Stimulated activated CD4-positive, alpha-beta T cell treated with anti-CD3 and anti-CD28 coated beads, Interleukin-15, amount 100 ng/mL, for 48 hours (primary cell): Measurements from ENCODE around the gene ZNF835.

Experiments
- DNase-seq, 2 donors: peaks; one replicate each; pipeline ENCODE4 v3.0.0-alpha.2; 2020; ENCODE audit warnings: low read depth in 2 of 2

Gene ZNF835

GRCh38 chr19:56663931-56664500 is 7.5 kb downstream of the ZNF835 start:
- DNase-seq, result no peak

- no peak for DNase-seq
Observed at GRCh38 chr19:56661248-56661647, 10.3 kb downstream of the ZNF835 start.

GRCh38 chr19:56660381-56661107 is 11.0 kb downstream of the ZNF835 start:
- DNase-seq, result no peak

- no peak for DNase-seq
Observed at GRCh38 chr19:56654151-56654550, 17.4 kb downstream of the ZNF835 start.

DNA sequence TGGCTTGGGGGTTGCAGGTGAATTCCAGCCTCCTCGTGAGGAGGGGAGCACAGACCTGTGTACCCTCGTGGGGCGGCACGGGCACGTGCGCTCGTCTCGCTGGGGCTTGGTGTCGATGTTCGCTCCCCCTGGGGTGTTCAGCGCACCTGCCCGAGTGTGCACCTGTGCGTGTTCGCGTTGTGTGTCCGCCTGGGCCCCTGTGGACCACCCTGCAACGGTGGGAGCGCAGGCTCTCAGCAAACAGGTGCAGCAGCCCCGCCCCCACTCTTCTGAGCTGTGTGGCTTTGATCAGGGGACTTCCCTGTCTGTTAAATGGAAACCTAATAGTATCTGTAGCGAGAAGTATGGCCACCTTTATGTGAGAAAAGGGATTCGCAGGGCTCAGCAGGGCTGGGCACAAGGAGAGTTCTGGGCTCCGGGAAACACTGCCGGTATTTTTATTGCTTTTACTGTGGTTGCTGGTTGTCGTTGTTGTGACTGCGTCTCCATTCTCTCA is 28.0 kb downstream of the ZNF835 start:
- DNase-seq, result no peak

- DNase-seq, result no peak
Observed at GRCh38 chr19:56642711-56643459, 28.7 kb downstream of the ZNF835 start, which contains the start of gene SMIM17. Gene SMIM17, plus strand, starts transcription at chr19:56643159. Its CDS starts 2,509 bp downstream, at chr19:56645668.

DNA sequence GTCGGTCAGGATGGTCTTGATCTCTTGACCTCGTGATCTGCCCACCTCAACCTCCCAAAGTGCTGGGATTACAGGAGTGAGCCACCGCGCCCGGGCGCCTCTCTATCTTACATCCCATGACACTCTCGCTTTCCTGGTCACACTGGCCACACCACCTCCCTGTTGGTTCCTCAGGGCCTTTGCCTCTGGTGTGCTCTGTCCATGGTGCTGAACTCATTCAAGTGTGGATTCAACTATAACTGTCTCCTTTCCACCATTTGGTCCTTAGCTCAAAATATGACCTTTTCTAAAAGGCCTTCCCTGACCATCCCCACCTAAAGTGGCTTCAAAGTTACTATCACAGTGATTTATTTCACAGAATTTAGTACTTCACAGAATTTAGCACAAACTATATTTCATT is 32.3 kb downstream of the ZNF835 start:
- no peak for DNase-seq

GRCh38 chr19:56637976-56638555 is 33.5 kb downstream of the ZNF835 start:
- peak; percentile 18 to 30 for DNase-seq

GRCh38 chr19:56633021-56633420 is 38.5 kb downstream of the ZNF835 start:
- no peak for DNase-seq

DNA sequence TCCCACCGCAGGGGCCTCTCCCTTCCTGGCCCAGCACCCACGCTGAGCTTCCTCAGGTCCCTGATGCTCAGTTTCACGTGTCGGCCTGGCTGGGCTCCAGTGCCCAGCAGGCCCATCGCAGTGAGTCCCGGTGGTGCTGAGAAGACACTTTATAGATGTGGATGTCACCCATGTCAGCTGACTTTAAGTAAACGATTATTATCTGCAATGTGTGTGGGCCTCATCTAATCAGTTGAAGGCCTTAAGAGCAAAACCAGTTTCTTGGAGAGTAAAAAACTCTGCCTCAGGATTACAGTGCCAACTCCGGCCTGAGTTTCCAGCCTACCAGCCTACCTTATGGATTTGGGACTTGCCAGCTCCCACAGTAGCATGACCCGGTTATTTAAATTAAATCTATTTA is 45.8 kb downstream of the ZNF835 start:
- DNase-seq, result no peak

GRCh38 chr19:56623006-56623405 is 48.6 kb downstream of the ZNF835 start:
- no peak for DNase-seq

GRCh38 chr19:56622374-56622773 is 49.2 kb downstream of the ZNF835 start:
- no peak for DNase-seq

DNA sequence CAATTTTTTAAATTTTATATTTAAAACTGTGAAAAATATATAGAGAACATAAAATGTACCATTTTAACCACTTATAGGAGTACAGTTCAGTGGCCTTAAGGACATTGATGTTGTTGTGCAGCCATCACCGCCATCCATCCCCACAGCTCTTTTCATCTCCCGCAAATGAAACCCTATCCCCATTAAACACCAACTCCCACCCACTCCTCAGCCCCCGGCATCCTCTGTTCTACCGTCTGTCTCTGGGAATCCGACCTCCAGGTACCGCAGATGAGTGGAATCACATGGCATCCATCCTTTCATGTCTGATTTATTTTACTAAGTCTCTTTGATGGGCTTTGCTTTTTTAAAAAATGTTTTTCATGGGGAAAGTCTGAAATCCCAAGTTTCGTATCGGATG is 52.4 kb downstream of the ZNF835 start:
- no peak for DNase-seq

- DNase-seq, result no peak
Observed at GRCh38 chr19:56617531-56617930, 54.0 kb downstream of the ZNF835 start.

DNA sequence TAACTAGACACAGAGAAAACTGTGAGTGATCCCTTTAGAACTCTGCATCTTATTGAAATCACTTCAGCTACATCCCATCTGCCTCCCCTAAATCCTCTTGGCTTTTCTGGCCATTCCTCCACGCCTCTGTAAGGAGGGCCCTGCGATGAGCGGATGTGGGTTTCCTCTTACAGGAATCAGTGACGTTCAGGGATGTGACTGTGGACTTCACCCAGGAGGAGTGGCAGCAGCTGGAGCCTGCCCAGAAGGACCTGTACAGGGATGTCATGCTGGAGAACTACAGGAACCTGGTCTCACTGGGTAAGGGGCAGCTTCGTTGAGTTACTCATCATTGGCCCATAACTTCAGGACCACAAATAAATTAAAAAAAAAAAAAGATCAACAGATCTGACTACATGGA is 57.9 kb downstream of the ZNF835 start:
- DNase-seq, result no peak

DNA sequence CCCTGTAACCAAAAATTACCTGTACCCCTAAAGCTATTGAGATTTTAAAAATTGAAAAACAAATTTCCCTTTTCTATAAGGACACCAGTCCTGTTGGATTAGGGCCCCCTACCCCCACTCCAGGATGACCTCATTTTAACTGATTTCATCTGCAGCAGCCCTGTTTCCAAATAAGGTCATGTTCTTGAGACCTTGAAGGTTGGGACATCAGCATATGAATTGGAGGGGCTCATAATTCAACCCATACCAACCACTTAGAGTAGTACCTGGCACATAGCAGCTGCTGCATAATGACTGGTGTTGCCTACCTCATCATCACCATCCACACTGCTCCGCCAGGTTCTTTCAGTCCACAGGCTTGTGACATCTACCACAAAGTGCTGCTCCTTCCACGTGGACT is 58.8 kb downstream of the ZNF835 start:
- no peak for DNase-seq
